Amniotic epithelial cell (primary cell): ENCODE data around the gene ISM1.
A peak's percentile ranks its signal among the peaks of the same experiment; 100 is the strongest.

Experiments used
- DNase-seq: peaks from one replicate; pipeline ENCODE4 v3.0.0-alpha.2; 2010; ENCODE audit warnings: low read depth

The ISM1 gene

GRCh38 chr20:13256606-13257005 lies 35.5 kb downstream of the ISM1 start:
- DNase-seq: no peak

- DNase-seq: no peak
Measured at GRCh38 chr20:13259921-13260320, 38.8 kb downstream of the ISM1 start.

- no peak for DNase-seq
Measured at GRCh38 chr20:13260650-13261279, 39.7 kb downstream of the ISM1 start.

GRCh38 chr20:13261460-13262301 lies 40.6 kb downstream of the ISM1 start:
- DNase-seq: peak; percentile 2

GRCh38 chr20:13262302-13262650 lies 41.2 kb downstream of the ISM1 start:
- DNase-seq: no peak

GRCh38 chr20:13262671-13263360 lies 41.7 kb downstream of the ISM1 start:
- DNase-seq: no peak

GRCh38 chr20:13263451-13263850 lies 42.4 kb downstream of the ISM1 start:
- DNase-seq: no peak

- DNase-seq: no peak
Measured at GRCh38 chr20:13264907-13265306, 43.8 kb downstream of the ISM1 start.

GRCh38 chr20:13265941-13266340 lies 44.9 kb downstream of the ISM1 start:
- DNase-seq: no peak

- no peak for DNase-seq
Measured at GRCh38 chr20:13267231-13267630, 46.2 kb downstream of the ISM1 start.

GRCh38 chr20:13268953-13269352 lies 47.9 kb downstream of the ISM1 start:
- no peak for DNase-seq

- DNase-seq: no peak
Measured at GRCh38 chr20:13270211-13270610, 49.1 kb downstream of the ISM1 start.

- DNase-seq: no peak
Measured at GRCh38 chr20:13271098-13271497, 50.0 kb downstream of the ISM1 start.

GRCh38 chr20:13271977-13272975 lies 51.2 kb downstream of the ISM1 start:
- no peak for DNase-seq

GRCh38 chr20:13274275-13274861 lies 53.3 kb downstream of the ISM1 start:
- DNase-seq: no peak

- DNase-seq: no peak
Measured at GRCh38 chr20:13276945-13277541, 56.0 kb downstream of the ISM1 start.

- DNase-seq: no peak
Measured at GRCh38 chr20:13277663-13278295, 56.7 kb downstream of the ISM1 start.

- DNase-seq: no peak
Measured at GRCh38 chr20:13278812-13279570, 57.9 kb downstream of the ISM1 start.

- DNase-seq: no peak
Measured at GRCh38 chr20:13280609-13281324, 59.7 kb downstream of the ISM1 start.
